Endothelial cell of umbilical vein (primary cell): Measurements from ENCODE around the gene BLOC1S6.

Experiments
- CTCF ChIP-seq, 2 donors: IDR thresholded peaks; 1 replicate in 1 of 2; 2 replicates in 1 of 2; pipeline ENCODE4 v1.5.1; 2011; ENCODE audit warnings: low read length in 2 of 2, mild to moderate bottlenecking in 2 of 2, moderate library complexity in 2 of 2, control low read depth in 1 of 2, inconsistent platforms in 1 of 2, low read depth in 1 of 2; ENCODE audit not compliant: insufficient read depth in 1 of 2; ENCODE audit errors: extremely low read depth in 1 of 2
- MAX ChIP-seq: IDR thresholded peaks from 2 replicates; pipeline ENCODE4 v1.6.1; 2011; ENCODE audit not compliant: insufficient read depth, insufficient read length
- POLR2A ChIP-seq: IDR thresholded peaks from 2 replicates; pipeline ENCODE4 v1.6.1; 2012; ENCODE audit warnings: low read depth, mild to moderate bottlenecking, control low read depth, low read length

DNA sequence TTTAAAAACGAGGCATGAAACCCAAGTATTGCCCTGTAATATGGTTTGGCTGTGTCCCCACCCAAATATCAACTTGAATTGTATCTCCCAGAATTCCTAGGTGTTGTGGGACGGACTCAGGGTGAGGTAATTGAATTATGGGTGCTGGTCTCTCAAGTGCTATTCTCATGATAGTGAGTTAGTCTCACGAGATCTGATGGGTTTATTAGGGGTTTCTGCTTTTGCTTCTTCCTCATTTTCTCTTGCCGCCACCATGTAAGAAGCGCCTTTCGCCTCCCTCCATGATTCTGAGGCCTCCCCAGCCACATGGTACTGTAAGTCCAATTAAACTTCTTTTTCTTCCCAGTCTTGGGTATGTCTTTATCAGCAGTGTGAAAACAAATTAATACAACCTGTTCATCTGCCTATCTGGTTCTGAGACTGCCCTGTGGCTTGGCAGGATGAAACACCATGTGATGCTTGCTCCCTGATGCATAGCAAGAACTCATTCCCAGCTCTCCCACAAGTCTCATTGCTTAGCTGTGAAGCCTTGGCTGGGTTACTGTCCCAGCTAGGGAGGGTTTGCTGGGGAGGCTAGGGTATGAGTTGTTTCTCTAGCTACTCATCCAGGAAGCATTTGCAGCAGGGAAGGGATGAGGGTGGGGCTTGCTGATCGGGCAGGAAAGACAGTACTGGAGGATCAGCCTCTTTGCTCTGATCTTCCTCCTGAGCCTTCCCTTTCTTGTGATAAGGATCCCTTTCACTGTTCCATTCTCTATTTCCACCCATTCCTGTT lies 43.9 kb downstream of the BLOC1S6 start:
- TF ChIP-seq CTCF (IDR thresholded peaks at IDR 0.05; ENCODE audit: extremely low read depth in 1 of 2, insufficient read depth in 1 of 2, low read depth in 1 of 2, low read length in 2 of 2) (no peak), POLR2A (no peak), MAX (no peak)
